HEK293 (cell line): ENCODE measurements around the gene CHMP4B.

ENCODE experiments used
- CTCF ChIA-PET: fragments of 350-600 bp; formaldehyde crosslinking; extraction: SDS; loops from one replicate; lab custom pipeline; 2021; ENCODE audit warnings: antibody characterized with exemption; lab: Yijun Ruan, JAX
- POLR2A ChIA-PET: fragments of 300-600 bp; formaldehyde crosslinking; extraction: SDS; loops from one replicate; lab custom pipeline; 2020; ENCODE audit warnings: antibody characterized with exemption, inconsistent platforms; lab: Yijun Ruan, JAX
- H3K27ac ChIP-seq: fragments of 200-500 bp; sonication (Bioruptor generic); 2 replicates; pipeline ENCODE4 v1.5.1; 2014; ENCODE audit warnings: low read depth, low read length, control low read depth, inconsistent platforms; ENCODE audit errors: extremely low read depth
- H3K36me3 ChIP-seq, 2 experiments: fragments of 200-500 bp in 1 of 2; sonication (Bioruptor generic) in 1 of 2; 1 replicate in 1 of 2; 2 replicates in 1 of 2; pipeline ENCODE4 v1.5.1; 2014 to 2017; ENCODE audit warnings: inconsistent platforms in 2 of 2, low read length in 2 of 2; ENCODE audit not compliant: control insufficient read depth in 2 of 2, insufficient read depth in 1 of 2
- H3K4me1 ChIP-seq: fragments of 200-500 bp; sonication (Bioruptor generic); 2 replicates; pipeline ENCODE4 v1.5.1; 2014; ENCODE audit warnings: mild to moderate bottlenecking, low read length, inconsistent platforms; ENCODE audit not compliant: control insufficient read depth, insufficient read depth
- H3K4me3 ChIP-seq: 2 replicates; pipeline ENCODE4 v1.5.1; 2011; ENCODE audit warnings: low read depth, mild to moderate bottlenecking, control low read depth, low read length, moderate library complexity
- H3K9me3 ChIP-seq: fragments of 200-500 bp; sonication (Bioruptor generic); 2 replicates; pipeline ENCODE4 v1.5.1; 2014; ENCODE audit warnings: low read depth, low read length, inconsistent platforms; ENCODE audit not compliant: control insufficient read depth, insufficient read depth
- GFI1B ChIP-seq: fragments of 450-650 bp; formaldehyde crosslinking; IDR thresholded peaks from 2 replicates; pipeline ENCODE4 v1.5.1; 2016; ENCODE audit warnings: missing biosample characterization, missing genetic modification characterization
- HOXA7 ChIP-seq: sonication (generic); formaldehyde crosslinking; IDR thresholded peaks from 2 replicates; pipeline ENCODE4 v1.8.1; 2022; ENCODE audit warnings: missing genetic modification reagents, borderline replicate concordance
- PRDM1 ChIP-seq: fragments of 450-650 bp; formaldehyde crosslinking; IDR thresholded peaks from 2 replicates; pipeline ENCODE4; 2016; ENCODE audit warnings: missing biosample characterization, missing genetic modification characterization
- ZBTB7A ChIP-seq: fragments of 450-650 bp; formaldehyde crosslinking; IDR thresholded peaks from 2 replicates; pipeline ENCODE4 v1.5.1; 2016; ENCODE audit warnings: low read depth, missing biosample characterization, missing genetic modification characterization
- ZIC2 ChIP-seq: fragments of 450-650 bp; formaldehyde crosslinking; IDR thresholded peaks from 2 replicates; pipeline ENCODE4 v1.5.1; 2016; ENCODE audit warnings: missing biosample characterization, missing genetic modification characterization
- ZNF146 ChIP-seq: fragments of 450-650 bp; formaldehyde crosslinking; IDR thresholded peaks from 2 replicates; pipeline ENCODE4 v1.5.1; 2016; ENCODE audit warnings: missing biosample characterization, missing genetic modification characterization
- ZNF174 ChIP-seq: fragments of 450-650 bp; formaldehyde crosslinking; IDR thresholded peaks from 2 replicates; pipeline ENCODE4 v1.5.0; 2017; ENCODE audit warnings: missing biosample characterization, mild to moderate bottlenecking, missing genetic modification characterization
- ZNF175 ChIP-seq: fragments of 450-650 bp; formaldehyde crosslinking; IDR thresholded peaks from 2 replicates; pipeline ENCODE4 v1.5.1; 2016; ENCODE audit warnings: missing biosample characterization, missing genetic modification characterization
- ZNF248 ChIP-seq: fragments of 450-650 bp; formaldehyde crosslinking; IDR thresholded peaks from 2 replicates; pipeline ENCODE4 v1.5.1; 2017; ENCODE audit warnings: missing biosample characterization, missing genetic modification characterization
- ZNF341 ChIP-seq: fragments of 450-650 bp; formaldehyde crosslinking; IDR thresholded peaks from 2 replicates; pipeline ENCODE4; 2016; ENCODE audit warnings: low read depth, missing biosample characterization, missing genetic modification characterization
- ZNF350 ChIP-seq: fragments of 450-650 bp; formaldehyde crosslinking; IDR thresholded peaks from 2 replicates; pipeline ENCODE4 v1.5.0; 2017; ENCODE audit warnings: missing biosample characterization, mild to moderate bottlenecking, missing genetic modification characterization
- ZNF366 ChIP-seq: fragments of 450-650 bp; formaldehyde crosslinking; conservative IDR thresholded peaks from 2 replicates; pipeline ENCODE4 v1.5.1; 2016; ENCODE audit warnings: missing biosample characterization, missing genetic modification characterization
- ZNF416 ChIP-seq: fragments of 450-650 bp; formaldehyde crosslinking; IDR thresholded peaks from 2 replicates; pipeline ENCODE4 v1.5.1; 2016; ENCODE audit warnings: missing biosample characterization, missing genetic modification characterization
- ZNF529 ChIP-seq: fragments of 450-650 bp; formaldehyde crosslinking; IDR thresholded peaks from 2 replicates; pipeline ENCODE4 v1.5.1; 2017; ENCODE audit warnings: missing genetic modification characterization, missing biosample characterization; ENCODE audit not compliant: insufficient replicate concordance
- ZNF561 ChIP-seq: fragments of 450-650 bp; IDR thresholded peaks from 2 replicates; pipeline ENCODE4 v1.5.1; 2018; ENCODE audit warnings: missing biosample characterization, missing genetic modification characterization, borderline replicate concordance
- ZNF621 ChIP-seq: fragments of 450-650 bp; formaldehyde crosslinking; IDR thresholded peaks from 2 replicates; pipeline ENCODE4 v1.5.1; 2017; ENCODE audit warnings: missing biosample characterization, missing genetic modification characterization
- ZNF629 ChIP-seq: fragments of 450-650 bp; formaldehyde crosslinking; IDR thresholded peaks from 2 replicates; pipeline ENCODE4 v1.5.1; 2017; ENCODE audit warnings: missing biosample characterization, missing genetic modification characterization
- ZNF654 ChIP-seq: fragments of 450-650 bp; formaldehyde crosslinking; IDR thresholded peaks from 2 replicates; pipeline ENCODE4 v1.5.1; 2016; ENCODE audit warnings: low read depth, missing biosample characterization, missing genetic modification characterization
- ZNF747 ChIP-seq: fragments of 450-650 bp; formaldehyde crosslinking; IDR thresholded peaks from 2 replicates; pipeline ENCODE4 v1.5.1; 2016; ENCODE audit warnings: missing biosample characterization, missing genetic modification characterization
- ZNF785 ChIP-seq: fragments of 450-650 bp; formaldehyde crosslinking; IDR thresholded peaks from 2 replicates; pipeline ENCODE4 v1.5.1; 2016; ENCODE audit warnings: missing biosample characterization, missing genetic modification characterization
- ZNF843 ChIP-seq: fragments of 450-650 bp; formaldehyde crosslinking; IDR thresholded peaks from 2 replicates; pipeline ENCODE4 v1.5.1; 2016; ENCODE audit warnings: missing biosample characterization, missing genetic modification characterization
- TF ChIP-seq, protein P1 (sequence below): fragments of 450-650 bp; formaldehyde crosslinking; IDR thresholded peaks from 2 replicates; pipeline ENCODE4 v1.5.1; 2016; ENCODE audit warnings: missing biosample characterization, missing genetic modification characterization
- TF ChIP-seq, protein P2 (sequence below): fragments of 450-650 bp; formaldehyde crosslinking; IDR thresholded peaks from 2 replicates; pipeline ENCODE4 v1.5.1; 2017; ENCODE audit warnings: missing biosample characterization, missing genetic modification characterization
- TF ChIP-seq, protein P3 (sequence below): fragments of 450-650 bp; formaldehyde crosslinking; IDR thresholded peaks from 2 replicates; pipeline ENCODE4 v1.5.1; 2017; ENCODE audit warnings: missing biosample characterization, missing genetic modification characterization
- TF ChIP-seq, protein P4 (sequence below): fragments of 450-650 bp; formaldehyde crosslinking; IDR thresholded peaks from 2 replicates; pipeline ENCODE4 v1.5.1; 2016; ENCODE audit warnings: missing biosample characterization, missing genetic modification characterization

The CHMP4B gene

DNA sequence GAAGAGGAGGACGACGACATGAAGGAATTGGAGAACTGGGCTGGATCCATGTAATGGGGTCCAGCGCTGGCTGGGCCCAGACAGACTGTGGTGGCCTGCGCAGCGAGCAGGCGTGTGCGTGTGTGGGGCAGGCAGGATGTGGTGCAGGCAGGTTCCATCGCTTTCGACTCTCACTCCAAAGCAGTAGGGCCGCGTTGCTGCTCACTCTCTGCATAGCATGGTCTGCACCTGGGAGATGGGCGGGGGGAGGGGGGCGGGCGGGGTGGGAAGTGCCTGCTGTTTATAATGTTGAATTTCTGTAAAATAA lies 42.3 kb downstream of the CHMP4B start (continued):
- TF ChIP-seq ZNF174 (no peak), HOXA7 (CRISPR knock-in tag) (no peak), ZNF654 (tag by site-specific recombination) (no peak), ZNF561 (tag by site-specific recombination) (no peak), ZNF621 (tag by site-specific recombination) (no peak), ZNF529 (tag by site-specific recombination) (no peak), ZNF785 (tag by site-specific recombination) (no peak), ZBTB7A (tag by site-specific recombination) (no peak)
- TF ChIP-seq, protein P1, sequence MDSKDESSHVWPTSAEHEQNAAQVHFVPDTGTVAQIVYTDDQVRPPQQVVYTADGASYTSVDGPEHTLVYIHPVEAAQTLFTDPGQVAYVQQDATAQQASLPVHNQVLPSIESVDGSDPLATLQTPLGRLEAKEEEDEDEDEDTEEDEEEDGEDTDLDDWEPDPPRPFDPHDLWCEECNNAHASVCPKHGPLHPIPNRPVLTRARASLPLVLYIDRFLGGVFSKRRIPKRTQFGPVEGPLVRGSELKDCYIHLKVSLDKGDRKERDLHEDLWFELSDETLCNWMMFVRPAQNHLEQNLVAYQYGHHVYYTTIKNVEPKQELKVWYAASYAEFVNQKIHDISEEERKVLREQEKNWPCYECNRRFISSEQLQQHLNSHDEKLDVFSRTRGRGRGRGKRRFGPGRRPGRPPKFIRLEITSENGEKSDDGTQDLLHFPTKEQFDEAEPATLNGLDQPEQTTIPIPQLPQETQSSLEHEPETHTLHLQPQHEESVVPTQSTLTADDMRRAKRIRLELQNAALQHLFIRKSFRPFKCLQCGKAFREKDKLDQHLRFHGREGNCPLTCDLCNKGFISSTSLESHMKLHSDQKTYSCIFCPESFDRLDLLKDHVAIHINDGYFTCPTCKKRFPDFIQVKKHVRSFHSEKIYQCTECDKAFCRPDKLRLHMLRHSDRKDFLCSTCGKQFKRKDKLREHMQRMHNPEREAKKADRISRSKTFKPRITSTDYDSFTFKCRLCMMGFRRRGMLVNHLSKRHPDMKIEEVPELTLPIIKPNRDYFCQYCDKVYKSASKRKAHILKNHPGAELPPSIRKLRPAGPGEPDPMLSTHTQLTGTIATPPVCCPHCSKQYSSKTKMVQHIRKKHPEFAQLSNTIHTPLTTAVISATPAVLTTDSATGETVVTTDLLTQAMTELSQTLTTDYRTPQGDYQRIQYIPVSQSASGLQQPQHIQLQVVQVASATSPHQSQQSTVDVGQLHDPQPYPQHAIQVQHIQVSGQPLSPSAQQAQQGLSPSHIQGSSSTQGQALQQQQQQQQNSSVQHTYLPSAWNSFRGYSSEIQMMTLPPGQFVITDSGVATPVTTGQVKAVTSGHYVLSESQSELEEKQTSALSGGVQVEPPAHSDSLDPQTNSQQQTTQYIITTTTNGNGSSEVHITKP (tag by site-specific recombination), result no peak
- TF ChIP-seq, protein P2, sequence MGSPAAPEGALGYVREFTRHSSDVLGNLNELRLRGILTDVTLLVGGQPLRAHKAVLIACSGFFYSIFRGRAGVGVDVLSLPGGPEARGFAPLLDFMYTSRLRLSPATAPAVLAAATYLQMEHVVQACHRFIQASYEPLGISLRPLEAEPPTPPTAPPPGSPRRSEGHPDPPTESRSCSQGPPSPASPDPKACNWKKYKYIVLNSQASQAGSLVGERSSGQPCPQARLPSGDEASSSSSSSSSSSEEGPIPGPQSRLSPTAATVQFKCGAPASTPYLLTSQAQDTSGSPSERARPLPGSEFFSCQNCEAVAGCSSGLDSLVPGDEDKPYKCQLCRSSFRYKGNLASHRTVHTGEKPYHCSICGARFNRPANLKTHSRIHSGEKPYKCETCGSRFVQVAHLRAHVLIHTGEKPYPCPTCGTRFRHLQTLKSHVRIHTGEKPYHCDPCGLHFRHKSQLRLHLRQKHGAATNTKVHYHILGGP (tag by site-specific recombination), result no peak

DNA sequence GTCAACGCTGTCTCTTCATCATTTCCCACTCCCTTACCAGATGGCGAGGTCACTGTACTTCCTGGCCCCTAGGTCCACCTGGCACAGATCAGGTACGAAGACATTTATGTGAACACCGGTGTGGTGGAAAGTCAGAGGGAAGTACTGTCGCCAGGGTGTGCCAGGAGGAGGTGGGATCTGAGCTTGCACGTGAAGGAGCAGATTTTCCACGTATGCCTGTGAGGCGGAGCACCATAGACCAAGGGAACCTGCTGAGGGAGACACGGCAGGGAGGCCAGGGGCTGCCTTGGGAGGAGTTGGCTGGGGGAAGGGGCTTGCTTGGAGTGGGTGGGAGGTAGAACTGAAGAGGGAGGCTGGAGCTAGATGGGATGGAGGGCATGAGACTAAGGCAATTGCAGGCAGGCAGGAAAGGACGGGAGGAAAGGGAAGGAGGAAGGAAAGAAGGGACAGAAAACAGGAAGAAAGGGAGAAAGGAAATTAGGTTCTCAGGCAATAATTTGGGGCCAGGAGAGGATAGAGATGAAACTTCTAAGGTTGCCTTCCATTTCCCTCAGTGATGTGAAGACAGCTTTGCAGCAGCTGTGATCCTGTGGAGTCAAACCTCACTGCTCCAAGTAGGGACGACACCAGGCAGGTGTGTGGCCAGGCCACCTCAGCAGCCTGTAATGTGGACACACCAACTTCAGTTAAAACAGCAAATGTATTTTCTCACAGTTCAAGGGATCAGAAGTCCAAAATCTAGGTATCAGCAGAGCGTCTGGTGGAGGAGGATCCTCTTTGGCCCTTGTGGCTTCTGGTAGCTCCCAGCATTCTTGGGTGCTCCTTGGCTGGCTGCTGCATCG lies 46.8 kb downstream of the CHMP4B start:
- ChIA-PET CTCF (interaction anchor here (2.1 to 5.9 kb wide), 2 partner anchors 66 to 211 kb away, joined by 5 to 43 read pairs; no protein-coding TSS in a partner anchor), POLR2A (interaction anchor here (0.6 kb wide), 1 partner anchor 115 kb away, joined by 3 read pairs; no protein-coding TSS in a partner anchor)
- Histone ChIP-seq H3K9me3 (no peaks in the 10 kb centered on the region), H3K4me1 (no peaks in the 10 kb centered on the region), H3K4me3 (no peak overlapping the region), H3K27ac (no peak overlapping the region), H3K36me3 (peaks cover 0 to 27% of the 10 kb centered on the region in 2 experiments; a peak in 1 of 3 replicates)
- TF ChIP-seq ZIC2 (tag by site-specific recombination) (peak; percentile 34; the same call in 1 of the 2 replicates), ZNF843 (tag by site-specific recombination) (no peak), ZNF146 (tag by site-specific recombination) (no peak), ZNF350 (tag by site-specific recombination) (no peak), GFI1B (no peak), PRDM1 (tag by site-specific recombination) (peak; percentile 88), ZNF366 (tag by site-specific recombination) (peak; percentile 47; the same call in 1 of the 2 replicates), ZNF248 (tag by site-specific recombination) (no peak), ZNF175 (tag by site-specific recombination) (no peak), ZNF416 (tag by site-specific recombination) (no peak), ZNF747 (0 out of 2 replicates have a peak, but pooled peaks have one; percentile 38), ZNF629 (tag by site-specific recombination) (no peak), ZNF341 (tag by site-specific recombination) (no peak)
- TF ChIP-seq, protein P3, sequence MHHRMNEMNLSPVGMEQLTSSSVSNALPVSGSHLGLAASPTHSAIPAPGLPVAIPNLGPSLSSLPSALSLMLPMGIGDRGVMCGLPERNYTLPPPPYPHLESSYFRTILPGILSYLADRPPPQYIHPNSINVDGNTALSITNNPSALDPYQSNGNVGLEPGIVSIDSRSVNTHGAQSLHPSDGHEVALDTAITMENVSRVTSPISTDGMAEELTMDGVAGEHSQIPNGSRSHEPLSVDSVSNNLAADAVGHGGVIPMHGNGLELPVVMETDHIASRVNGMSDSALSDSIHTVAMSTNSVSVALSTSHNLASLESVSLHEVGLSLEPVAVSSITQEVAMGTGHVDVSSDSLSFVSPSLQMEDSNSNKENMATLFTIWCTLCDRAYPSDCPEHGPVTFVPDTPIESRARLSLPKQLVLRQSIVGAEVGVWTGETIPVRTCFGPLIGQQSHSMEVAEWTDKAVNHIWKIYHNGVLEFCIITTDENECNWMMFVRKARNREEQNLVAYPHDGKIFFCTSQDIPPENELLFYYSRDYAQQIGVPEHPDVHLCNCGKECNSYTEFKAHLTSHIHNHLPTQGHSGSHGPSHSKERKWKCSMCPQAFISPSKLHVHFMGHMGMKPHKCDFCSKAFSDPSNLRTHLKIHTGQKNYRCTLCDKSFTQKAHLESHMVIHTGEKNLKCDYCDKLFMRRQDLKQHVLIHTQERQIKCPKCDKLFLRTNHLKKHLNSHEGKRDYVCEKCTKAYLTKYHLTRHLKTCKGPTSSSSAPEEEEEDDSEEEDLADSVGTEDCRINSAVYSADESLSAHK (tag by site-specific recombination), result no peak
- TF ChIP-seq, protein P4, sequence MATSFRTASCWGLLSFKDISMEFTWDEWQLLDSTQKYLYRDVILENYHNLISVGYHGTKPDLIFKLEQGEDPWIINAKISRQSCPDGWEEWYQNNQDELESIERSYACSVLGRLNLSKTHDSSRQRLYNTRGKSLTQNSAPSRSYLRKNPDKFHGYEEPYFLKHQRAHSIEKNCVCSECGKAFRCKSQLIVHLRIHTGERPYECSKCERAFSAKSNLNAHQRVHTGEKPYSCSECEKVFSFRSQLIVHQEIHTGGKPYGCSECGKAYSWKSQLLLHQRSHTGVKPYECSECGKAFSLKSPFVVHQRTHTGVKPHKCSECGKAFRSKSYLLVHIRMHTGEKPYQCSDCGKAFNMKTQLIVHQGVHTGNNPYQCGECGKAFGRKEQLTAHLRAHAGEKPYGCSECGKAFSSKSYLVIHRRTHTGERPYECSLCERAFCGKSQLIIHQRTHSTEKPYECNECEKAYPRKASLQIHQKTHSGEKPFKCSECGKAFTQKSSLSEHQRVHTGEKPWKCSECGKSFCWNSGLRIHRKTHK (tag by site-specific recombination), result no peak
